Non-pigmented ciliary epithelial cell (primary cell): Measurements from ENCODE around the gene PAAF1.
A peak's percentile ranks its signal among the peaks of the same experiment; 100 is the strongest.
"Not testable (repeated sequence)": the region's sequence is repeated elsewhere in the genome, so short reads cannot be mapped to it uniquely, and the experiment has no call there.

Experiments used
- DNase-seq: peaks from one replicate; pipeline ENCODE4 v3.0.0-alpha.2; 2010; ENCODE audit warnings: low read depth

Gene PAAF1

DNA sequence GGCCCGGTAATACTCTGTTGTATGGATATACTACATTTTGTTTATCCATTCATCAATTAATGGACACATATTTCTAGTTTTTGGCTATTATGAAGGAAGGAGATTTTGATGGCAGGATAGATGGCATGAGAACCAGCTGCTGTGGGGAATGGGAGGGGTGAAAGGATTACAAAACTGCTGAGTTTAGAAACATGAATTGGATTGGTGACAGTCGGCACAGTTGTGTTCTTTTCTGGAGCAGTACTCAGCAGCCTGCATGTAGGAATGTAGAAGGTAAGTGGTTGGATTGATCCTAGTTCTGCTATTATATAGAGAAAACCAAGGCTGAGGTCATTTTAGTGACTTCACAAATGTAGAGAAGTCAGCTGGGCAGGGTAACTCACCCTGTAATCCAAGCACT is 7.1 kb downstream of the PAAF1 start:
- DNase-seq: no peak

DNA sequence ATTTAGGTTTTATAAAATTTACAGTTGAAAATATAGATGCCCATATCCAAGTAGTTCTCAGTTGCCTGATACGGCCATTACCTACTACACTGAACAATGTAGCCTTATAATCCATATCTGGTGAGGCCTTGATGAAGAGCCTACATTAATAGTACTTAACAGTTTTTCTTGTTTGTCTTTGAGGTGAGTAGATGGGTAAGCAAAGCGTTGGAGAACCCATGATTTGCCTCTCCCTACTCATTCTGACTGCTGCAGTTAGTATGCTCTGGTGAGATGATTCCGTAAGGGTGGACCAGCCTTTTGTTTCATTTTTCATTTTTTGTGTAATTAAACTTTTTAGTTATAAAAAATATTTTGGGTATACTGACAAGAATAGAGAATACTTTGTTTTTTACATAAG is 11.4 kb downstream of the PAAF1 start:
- DNase-seq: no peak

DNA sequence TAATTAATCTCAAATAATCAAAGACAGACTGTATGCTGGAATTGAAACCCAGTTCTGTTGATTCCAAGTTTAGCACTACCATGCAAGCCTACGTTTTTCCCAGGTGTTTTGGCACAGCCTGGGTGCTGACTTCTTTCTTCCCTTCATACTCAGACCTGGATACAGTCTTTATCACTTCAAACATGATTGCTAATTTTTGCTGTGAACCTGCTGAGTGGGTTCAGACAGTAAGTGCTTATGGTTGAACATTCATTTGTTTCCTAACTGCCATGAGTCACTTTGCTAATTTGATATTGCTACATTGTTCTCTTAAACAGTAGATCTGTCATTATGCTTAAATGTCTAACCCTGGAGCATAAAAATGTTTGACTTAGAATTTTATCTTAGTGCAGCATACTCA is 12.2 kb downstream of the PAAF1 start:
- DNase-seq: no peak

DNA sequence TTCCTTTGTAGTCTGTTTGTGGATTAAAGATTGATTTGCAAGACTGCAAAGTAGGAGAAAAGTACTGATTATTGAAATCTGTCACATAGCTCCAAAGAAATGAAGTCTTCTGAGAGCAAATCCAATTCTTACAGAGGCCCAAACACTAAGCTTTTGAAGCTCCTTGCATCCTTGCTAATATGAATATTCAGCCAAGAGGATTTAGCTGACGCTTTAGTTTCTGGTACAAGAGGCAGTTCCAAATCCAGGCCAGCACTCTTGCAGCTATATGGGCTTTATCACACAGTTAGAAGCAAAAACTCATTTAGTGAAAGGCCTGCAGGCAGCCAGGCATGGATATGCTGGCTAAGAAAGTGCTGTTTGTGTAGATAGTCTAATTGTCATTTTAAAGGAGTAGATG is 12.7 kb downstream of the PAAF1 start:
- DNase-seq: no peak

DNA sequence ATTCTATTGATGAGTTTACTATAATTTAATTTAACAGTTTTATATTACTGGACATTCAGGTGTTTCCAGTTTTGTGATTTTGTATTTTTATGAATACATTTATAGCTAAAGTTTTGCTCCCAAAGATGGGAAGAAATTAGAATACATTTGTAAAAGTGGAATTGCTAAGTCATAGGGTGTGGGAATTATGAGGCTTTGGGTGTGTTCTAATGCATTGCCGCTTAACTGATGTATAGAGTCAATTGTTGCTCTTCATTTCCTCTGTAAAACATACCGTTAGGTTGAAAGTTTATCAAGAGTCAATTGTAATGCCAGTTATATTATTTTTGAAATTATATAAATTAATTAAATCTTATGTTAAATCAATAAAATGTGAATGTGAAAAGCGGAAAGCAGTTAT is 16.2 kb downstream of the PAAF1 start:
- DNase-seq: no peak

DNA sequence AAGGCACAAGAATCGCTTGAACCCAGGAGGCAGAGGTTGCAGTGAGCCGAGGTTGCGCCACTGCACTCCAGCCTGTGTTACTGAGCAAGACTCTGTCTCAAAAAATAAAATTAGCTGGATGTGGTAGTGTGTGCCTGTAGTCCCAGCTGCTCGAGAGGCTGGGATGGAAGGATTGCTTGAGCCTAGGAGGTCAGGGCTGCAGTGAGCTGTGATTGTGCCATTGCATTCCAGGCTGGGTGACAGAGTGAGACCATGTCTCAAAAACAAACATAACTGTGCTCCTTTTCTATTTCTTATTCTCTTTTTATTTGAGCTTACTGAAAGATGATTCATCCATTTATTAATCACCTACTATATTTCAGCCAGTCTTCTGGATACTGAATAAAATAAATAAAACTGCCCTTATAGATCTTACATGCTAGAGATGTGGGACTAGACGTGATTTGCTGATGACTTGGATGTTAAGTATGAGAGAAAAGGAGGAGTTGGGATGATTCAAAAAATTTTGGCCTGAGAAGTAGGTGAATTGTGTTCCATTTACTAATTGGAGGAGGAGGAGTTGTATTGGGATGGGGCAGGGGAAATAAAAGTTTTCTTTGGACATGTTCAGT is 18.0 kb downstream of the PAAF1 start:
- no peak for DNase-seq

DNA sequence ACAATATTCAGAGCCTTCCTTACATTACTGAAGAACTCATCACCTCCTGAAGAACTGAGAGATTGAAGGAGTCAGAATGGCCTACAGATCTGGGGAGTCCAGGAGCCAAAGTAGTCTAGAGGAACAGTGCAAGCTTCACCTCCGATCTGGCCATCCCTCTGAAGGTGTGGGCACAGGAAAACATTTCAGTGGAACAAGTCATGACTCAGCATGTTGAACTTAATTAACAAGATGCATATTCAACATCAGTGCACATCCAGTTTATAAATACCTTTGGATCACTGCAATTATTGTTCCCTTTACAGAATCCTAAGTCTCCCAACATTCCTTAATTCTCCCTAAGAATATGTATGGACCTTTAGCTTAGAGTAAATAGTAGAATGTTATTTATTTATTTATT is 25.5 kb downstream of the PAAF1 start:
- DNase-seq: no peak

DNA sequence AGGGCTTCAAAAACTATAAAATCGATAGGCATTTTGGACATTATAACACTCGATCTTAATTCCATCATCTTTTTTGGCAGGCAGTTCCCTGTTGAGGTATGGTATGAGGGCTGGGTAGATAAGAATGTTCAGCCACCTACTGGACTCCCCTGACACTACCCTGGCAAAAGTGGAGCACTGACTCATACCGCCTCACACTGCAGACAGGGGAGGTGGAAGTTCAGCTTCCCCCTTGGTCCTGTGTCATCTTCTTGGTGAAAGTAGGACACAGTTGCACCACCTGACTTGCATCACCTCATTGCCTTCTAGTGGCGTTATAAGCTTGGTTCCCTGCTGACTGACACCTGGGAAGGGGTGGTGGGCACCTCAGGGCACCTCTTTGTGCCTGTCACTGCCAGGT is 30.4 kb downstream of the PAAF1 start:
- no peak for DNase-seq

DNA sequence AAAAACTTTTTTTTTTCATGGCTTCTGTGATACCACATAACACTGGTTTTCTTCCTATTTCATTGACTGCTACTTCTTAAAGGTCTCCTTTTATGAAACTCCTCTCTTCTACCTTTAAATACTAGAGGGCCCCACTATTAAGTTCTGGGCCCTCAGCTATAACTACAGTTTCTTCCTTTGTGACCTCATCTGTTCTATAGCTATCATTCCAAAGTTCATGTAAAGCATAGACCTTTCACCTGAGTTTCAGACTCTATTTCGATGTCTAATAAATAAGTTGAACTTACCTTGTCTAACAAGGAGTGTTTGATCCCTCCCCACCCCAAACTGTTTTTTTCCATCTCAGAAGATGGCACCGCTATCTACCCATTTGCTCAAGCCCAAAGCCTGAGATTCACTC is 35.2 kb downstream of the PAAF1 start:
- DNase-seq: no peak

DNA sequence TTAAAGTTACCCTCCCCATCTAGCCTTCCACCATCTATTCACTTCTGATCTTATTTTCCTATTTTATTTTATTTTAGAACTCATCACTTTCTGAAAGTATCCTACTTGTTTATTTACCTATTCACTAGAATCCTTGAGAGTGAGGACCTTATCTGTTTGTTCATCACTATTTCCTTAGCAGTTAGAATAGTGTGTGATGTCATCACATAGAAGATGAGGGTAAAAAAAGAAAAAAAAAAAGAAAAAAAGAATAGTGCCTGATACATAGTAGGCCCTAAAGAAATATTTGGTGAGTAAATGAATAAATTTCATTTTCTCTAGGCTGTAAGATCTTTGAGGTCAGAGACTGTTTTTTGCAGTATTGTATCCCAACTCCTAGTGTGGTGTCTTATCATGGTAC is 36.7 kb downstream of the PAAF1 start:
- DNase-seq: no peak

DNA sequence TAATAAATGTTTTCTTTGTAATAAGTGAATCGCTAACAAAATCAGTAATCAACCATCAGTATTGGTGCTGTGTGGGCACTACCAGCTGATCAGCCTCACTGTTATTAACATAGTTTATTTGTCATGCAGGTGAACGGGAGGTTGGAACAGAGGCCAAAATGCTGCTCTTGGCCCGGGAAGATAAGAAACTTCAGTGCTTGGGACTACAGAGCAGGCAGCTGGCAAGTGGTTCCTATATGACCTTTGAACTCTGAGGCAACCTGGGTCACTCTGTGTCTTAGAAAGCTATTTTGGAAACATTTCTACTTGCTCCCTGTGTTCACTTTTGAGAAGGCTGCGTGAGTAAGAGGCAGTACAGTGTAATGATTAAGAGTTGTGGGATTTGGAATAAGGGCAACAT is 37.5 kb downstream of the PAAF1 start:
- DNase-seq: no peak

DNA sequence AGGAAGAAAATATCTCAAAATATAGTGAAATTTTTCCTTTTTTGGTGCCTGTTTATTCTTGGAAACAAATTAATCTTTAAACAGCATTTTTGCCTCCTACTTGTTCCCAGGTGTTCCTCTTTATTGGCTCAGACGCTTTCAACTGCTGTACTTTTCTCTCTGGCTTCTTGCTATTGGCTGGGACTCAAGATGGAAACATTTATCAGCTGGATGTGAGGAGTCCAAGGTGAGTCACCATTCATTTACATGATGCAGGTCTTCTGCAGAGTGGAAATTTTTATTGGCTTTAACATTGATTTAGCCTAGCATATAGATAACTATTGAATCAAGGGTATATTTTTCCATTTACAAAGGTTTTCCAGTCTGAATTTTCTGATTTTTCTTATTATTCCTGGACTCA is 39.6 kb downstream of the PAAF1 start:
- DNase-seq: no peak

DNA sequence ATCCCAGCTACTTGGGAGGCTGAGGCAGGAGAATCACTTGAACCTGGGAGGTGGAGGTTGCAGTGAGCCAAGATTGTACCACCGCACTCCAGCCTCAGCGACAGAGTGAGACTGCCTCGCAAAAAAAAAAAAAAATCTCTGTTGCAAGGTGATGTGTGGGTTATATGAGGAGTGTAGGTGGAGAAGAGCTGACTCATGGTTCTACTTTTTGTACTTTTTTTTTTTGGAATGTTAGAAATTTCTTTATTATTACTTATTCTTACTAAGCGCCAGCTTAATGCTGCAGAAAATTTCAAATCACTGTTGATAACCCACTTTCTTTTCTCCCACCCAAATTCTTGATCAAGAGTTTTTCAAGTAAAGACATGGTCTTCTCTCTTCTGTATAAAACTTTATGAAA is 44.4 kb downstream of the PAAF1 start:
- no peak for DNase-seq

DNA sequence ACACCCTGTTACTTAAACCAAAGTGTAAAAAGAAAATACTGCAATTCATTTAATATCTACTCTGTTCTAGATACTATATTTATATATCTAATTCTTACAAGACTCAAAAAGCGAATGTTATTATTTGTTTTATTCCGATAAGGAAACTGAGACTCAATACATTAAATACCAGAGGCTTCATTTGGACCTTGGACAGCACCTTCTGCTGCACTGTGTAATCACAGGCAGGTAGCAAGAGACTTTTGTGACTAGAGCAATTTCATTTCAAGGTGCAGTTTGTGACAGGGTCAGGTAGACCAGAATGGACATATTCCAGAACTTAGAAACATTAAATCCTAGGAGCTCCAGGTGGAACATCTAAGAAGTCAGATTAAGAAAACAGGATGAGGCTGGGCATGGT is 52.6 kb downstream of the PAAF1 start:
- DNase-seq: no peak

DNA sequence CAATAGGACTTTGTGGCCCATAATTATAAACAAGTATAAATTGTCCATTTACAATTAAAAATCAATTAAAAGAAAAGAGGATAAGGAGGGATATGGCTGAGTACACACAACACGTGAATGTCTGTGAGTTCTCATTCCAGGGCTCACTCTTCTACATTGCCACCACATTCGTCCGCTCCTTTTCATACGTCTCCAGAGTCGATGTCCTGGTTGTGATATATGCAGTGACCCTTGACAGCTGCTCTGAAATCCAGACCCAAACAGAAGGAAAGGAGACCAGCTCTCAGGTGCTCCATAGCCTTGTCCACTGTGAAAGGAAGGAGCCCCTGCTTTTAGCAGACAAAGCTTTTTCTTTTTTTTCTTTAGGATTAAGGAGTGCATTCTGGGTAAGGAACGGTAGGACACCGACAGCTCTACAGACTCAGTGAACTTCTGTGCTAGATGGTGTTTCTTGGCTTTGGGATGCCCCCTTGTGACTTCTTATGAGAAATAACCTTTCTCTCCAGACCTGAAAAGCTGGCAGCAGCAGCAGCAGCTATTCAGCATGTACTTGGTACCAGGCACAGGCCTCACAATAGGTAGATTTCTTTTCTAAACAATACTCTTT is 54.3 kb downstream of the PAAF1 start:
- peak; percentile 61 for DNase-seq

DNA sequence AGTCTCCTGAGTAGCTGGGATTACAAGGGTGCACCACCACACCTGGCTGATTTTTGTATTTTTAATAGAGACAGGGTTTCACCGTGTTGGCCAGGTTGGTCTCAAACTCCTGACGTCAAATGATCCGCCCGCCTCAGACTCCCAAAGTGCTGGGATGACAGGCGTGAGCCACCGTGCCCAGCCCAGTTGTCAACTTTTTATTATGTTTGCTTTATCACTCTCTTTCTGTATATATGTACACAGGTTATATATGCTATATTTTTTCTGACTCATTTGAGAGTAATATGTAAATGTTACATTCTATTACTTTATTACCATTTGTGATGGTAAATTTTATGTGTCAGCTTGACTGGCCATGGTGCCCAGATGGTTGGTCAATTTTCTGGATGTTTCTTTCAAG is 55.2 kb downstream of the PAAF1 start:
- DNase-seq: no peak

DNA sequence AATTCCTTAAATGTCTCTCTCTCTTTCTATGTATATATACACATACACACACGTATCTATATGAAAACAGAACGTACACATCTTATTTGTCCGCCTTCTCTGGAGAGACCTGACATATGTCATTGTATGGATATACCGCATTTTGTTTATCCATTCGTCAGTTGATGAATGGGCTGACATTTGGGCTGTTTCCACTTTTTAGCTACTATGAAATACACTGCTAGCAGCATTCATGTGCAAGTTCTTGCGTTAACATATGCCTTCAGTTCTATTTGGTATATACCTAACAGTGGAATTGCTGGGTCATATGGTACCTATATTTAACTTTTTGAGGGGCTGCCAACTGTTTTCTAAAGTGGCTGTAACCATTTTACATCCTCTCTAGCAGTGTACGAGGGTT is 56.0 kb downstream of the PAAF1 start:
- DNase-seq: no peak

DNA sequence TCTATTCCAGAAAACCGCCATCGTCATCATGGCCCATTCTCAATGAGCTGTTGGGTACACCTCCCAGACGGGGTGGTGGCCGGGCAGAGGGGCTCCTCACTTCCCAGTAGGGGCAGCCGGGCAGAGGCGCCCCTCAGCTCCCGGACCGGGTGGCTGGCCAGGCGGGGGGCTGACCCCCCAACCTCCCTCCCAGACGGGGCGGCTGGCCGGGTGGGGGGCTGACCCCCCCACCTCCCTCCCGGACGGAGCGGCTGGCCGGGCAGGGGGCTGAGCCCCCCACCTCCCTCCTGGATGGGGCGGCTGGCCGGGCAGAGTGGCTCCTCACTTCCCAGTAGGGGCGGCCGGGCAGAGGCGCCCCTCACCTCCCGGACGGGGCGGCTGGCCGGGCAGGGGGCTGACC is 59.2 kb downstream of the PAAF1 start:
- not testable (repeated sequence) for DNase-seq

DNA sequence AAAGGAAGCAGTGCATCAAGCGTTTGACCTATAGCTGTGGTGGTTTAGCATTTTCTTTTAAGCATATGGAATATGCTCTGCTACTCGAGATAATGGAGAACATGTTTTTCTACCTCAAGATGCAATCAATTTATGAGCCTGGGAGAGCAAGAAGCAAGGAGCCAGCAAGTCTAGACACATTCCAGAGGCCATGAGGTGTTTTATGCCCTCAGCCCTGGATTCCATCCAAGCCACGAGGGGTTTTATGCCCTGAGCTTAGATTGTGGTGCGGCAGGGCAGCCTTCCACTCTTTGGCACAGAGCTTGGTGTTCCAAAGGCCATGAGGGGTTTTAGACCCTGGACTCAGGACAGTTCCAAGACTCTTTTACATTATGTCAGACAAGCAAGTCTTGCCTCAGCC is 62.3 kb downstream of the PAAF1 start:
- DNase-seq: no peak

DNA sequence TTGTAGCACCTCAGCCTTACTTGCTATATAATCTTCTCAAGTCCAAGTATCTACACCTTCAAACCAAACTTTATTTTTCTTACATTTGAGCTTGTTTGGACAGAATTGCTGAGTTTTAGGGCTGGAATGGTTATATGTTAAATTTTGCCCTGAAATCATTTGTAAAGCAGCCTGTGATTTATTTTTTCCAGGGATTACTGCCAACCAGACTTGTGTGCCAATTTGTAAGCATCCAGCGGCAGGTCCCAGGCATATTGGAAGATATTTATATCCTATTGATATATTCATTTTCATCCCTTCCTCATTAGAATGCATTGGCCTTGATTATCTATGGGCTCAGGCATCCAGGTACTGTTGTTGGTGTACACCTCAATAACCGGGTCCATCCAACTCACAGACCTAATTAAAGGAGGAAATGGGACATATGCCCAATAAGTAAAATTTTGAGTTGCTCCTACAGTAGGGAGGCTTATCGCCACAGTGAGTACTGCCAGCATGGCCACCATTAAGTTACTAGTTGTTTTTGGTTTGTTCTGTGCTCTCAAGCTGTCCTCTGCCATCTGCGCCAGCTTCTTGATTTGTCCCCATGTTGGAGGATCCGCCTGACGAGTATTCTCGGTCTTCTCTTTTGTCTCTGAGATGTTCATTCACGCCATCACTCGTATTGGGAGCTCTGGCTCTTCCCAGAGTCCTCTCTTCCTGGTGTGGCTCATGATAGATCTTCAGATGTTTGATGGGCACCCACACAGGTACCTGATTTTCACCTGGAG is 64.2 kb downstream of the PAAF1 start:
- no peak for DNase-seq

DNA sequence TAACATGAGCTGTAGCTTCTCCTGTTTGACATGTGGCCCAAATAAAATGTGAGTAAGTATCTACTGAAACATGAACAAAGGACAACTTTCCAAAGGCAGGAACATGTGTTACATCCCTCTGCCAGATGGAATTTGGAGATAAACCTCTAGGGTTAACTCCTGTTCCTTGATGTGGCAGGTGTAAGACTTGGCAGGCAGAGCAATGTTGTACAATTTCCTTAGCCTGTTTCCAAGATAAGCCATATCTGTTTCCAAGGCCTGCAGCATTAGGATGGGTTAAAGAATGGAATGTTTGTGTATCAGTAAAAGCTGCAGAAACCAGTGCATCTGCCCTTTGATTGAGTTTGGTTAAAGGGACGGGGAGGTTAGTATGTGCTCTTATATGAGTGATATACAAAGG is 65.2 kb downstream of the PAAF1 start:
- DNase-seq: no peak

DNA sequence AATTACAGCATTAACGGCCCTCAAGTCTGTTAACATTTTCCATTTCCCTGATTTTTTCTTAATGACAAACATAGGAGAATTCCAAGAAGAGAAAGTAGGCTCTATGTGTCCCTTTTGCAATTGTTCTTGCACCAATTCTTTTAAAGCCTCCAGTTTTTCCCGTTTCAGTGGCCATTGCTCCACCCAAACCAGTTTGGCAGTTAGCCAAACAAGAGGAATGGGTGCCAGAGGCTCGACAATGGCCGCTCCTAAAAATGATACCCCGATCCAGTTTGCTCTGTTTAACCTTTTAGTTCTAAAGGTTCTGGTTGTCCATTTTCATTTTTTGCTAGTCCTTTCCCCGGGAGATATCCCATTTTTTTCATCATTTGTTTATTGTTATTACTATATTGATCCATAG is 67.3 kb downstream of the PAAF1 start:
- no peak for DNase-seq

DNA sequence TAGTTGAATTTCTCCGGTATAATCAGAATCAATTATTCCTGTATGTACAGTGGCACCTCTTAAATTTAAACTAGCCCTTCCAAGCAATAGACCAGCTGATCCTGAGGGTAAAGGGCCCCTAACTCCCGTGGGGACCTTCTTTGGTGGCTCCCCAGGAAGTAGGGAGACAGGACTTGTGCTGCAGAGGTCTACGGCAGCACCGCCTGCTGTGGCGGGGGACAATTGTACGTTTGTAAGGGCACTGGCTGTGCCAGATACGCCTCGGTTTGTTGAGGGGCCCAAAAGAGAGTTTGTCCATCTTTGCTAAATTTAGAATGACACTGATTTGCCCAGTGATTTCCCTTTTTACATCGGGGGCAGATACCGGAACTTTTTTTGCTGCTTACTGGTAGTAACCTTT is 68.1 kb downstream of the PAAF1 start:
- DNase-seq: no peak

DNA sequence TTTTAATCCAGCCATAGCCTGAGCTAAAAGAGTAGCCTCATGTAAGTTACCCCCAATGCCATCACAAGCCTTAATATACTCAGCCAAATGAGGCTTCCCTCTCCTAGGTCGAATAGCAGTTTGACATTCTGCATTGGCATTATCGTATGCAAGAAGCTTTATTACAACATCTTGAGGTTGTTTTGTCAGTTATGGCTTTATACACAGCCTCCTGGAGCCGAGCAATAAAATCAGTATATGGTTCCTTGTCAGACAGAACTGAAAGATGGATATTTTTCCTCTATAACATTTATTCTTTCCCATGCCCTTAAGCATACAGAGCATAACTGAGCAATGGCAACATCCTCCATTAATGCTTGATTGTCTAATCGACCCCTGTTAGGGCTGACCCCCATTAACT is 68.6 kb downstream of the PAAF1 start:
- DNase-seq: no peak
